Lower leg skin (tissue), 4 donors: Measurements from ENCODE around the gene NPDC1. TPM values are rescaled to one million over a fixed set of nuclear protein-coding genes. Genes with fewer than 3 reads are reported as not detected.

Experiments
- DNase-seq, 2 donors: peaks; one replicate each; pipeline ENCODE4 v3.0.0-alpha.2; 2019; ENCODE audit warnings: low spot score in 2 of 2
- H3K4me3 ChIP-seq: fragments of 200-600 bp; sonication (generic); 2 replicates; pipeline ENCODE4 v1.5.1; 2017; ENCODE audit warnings: mild to moderate bottlenecking, low read depth; ENCODE audit not compliant: poor library complexity, severe bottlenecking
- POLR2A ChIP-seq, 2 donors: fragments of 450-650 bp; IDR thresholded peaks; one replicate each; pipeline ENCODE4 v1.6.1; 2016 to 2017; ENCODE audit warnings: antibody characterized with exemption in 2 of 2, mild to moderate bottlenecking in 1 of 2, moderate library complexity in 1 of 2
- WGBS, 2 donors: methylation state at CpG; one replicate each; pipeline ENCODE4 v1.1.5; 2018; 5-methylcytosine and 5-hydroxymethylcytosine counted together
- intact Hi-C: fragments of 100-400 bp; cut with DNase I; formaldehyde crosslinking; loops from one replicate; pipeline ENCODE4 v1.15.0; 2023; ENCODE audit warnings: low total_unique reads
- total RNA-seq, 4 donors: library from RNA; depleted of rRNA; stranded (reverse); fragments of >200 nt; gene quantifications; one replicate each; pipeline ENCODE4 v1.1.0, GENCODE V29; 2016
- TF ChIP-seq, protein P1 (sequence below), 3 donors: fragments of 450-650 bp; IDR thresholded peaks; one replicate each; pipeline ENCODE4 v1.5.1; 2016; ENCODE audit warnings: antibody characterized with exemption in 3 of 3, mild to moderate bottlenecking in 3 of 3, moderate library complexity in 2 of 3

NPDC1 gene
- total RNA-seq, 4 donors from 2014 or later = 29.1 to 63.9 (median 56.1) TPM

- DNase-seq = no peak
- TF ChIP-seq, protein P1, sequence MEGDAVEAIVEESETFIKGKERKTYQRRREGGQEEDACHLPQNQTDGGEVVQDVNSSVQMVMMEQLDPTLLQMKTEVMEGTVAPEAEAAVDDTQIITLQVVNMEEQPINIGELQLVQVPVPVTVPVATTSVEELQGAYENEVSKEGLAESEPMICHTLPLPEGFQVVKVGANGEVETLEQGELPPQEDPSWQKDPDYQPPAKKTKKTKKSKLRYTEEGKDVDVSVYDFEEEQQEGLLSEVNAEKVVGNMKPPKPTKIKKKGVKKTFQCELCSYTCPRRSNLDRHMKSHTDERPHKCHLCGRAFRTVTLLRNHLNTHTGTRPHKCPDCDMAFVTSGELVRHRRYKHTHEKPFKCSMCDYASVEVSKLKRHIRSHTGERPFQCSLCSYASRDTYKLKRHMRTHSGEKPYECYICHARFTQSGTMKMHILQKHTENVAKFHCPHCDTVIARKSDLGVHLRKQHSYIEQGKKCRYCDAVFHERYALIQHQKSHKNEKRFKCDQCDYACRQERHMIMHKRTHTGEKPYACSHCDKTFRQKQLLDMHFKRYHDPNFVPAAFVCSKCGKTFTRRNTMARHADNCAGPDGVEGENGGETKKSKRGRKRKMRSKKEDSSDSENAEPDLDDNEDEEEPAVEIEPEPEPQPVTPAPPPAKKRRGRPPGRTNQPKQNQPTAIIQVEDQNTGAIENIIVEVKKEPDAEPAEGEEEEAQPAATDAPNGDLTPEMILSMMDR (IDR thresholded peaks at IDR 0.05) = no peak
- TF ChIP-seq POLR2A (IDR thresholded peaks at IDR 0.05) = no peak
- intact Hi-C loops = no loop called here
- 79% methylated on average over 9 of the region's 9 CpGs for WGBS, 2 donors
- H3K4me3 ChIP-seq = no peak overlapping the region
Measured at GRCh38 chr9:137038916-137039315, 7.1 kb downstream of the NPDC1 start.

GRCh38 chr9:137037483-137037882, 8.5 kb downstream of the NPDC1 start:
- 83 to 87% methylated on average over 10 of the region's 10 CpGs for WGBS, 2 donors
- DNase-seq = no peak
- no peak for TF ChIP-seq POLR2A (IDR thresholded peaks at IDR 0.05)
- TF ChIP-seq, protein P1 (IDR thresholded peaks at IDR 0.05) = no peak
- no peak overlapping the region for H3K4me3 ChIP-seq
- intact Hi-C loops = no loop called here

DNA sequence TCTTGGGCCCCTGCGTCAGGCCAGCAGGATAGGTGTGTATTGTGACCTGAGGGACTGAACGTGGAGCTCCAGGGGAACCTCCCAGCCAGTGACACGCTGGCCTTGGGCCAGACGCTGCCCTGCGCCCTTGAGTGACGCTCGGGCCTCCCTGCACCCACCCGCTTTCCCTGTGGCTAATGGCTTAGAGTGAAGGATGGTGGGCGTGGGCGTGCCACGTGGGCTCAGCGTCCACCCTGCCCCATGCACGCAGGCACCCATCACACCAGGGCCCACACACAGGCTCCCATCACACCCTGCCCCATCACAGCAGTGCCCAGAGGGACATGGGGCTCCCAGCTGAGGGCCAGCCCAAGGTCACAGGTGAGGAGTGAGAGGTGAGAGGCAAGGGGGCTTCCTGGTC, 8.9 kb downstream of the NPDC1 start:
- WGBS, 2 donors = 62 to 70% methylated on average over 2 to 12 of the region's 13 CpGs
- TF ChIP-seq POLR2A (IDR thresholded peaks at IDR 0.05) = no peak
- TF ChIP-seq, protein P1 (IDR thresholded peaks at IDR 0.05) = no peak
- intact Hi-C loops = no loop called here
- H3K4me3 ChIP-seq = no peak overlapping the region
- DNase-seq = no peak

DNA sequence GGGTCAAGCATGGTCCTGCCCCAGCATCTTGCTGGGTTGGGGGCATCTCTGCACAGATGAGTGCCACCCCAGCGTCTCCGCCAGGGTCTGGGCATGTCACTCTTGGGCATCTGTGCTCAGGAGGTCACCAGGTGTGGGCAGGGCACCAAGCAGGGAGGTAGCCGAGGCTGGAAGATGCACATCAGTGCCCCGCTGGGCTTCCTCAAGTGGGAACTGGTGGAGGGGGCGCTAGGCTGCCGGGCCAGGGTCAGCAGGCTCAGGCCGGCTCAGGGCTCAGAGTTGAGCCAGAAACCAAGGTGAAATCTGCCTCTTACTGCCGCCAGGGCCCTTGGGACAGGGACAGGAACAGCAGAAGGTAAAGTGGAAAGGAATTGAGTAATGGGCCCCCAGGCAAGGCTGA, 10.0 kb downstream of the NPDC1 start:
- DNase-seq = no peak
- no peak overlapping the region for H3K4me3 ChIP-seq
- 67 to 76% methylated on average over 8 of the region's 8 CpGs for WGBS, 2 donors
- TF ChIP-seq, protein P1 (IDR thresholded peaks at IDR 0.05) = no peak
- TF ChIP-seq POLR2A (IDR thresholded peaks at IDR 0.05) = no peak
- intact Hi-C loops = no loop called here

GRCh38 chr9:137035507-137035834, 10.5 kb downstream of the NPDC1 start:
- WGBS, 2 donors = 14 to 25% methylated on average over 4 to 7 of the region's 9 CpGs
- intact Hi-C loops = no loop called here
- H3K4me3 ChIP-seq = no peak overlapping the region
- DNase-seq = no peak
- no peak for TF ChIP-seq POLR2A (IDR thresholded peaks at IDR 0.05)
- TF ChIP-seq, protein P1 (IDR thresholded peaks at IDR 0.05) = no peak

GRCh38 chr9:137034709-137035506, 11.1 kb downstream of the NPDC1 start:
- TF ChIP-seq POLR2A (IDR thresholded peaks at IDR 0.05) = no peak
- TF ChIP-seq, protein P1 (IDR thresholded peaks at IDR 0.05) = peak in 1 of 3 donors; percentile 79
- WGBS, 2 donors = 11 to 19% methylated on average over 16 to 19 of the region's 24 CpGs
- H3K4me3 ChIP-seq = no peak overlapping the region
- intact Hi-C loops = loop anchor here (5.0 kb wide), 1 partner anchor 253 kb away; no protein-coding TSS in a partner anchor
- DNase-seq = peak; percentile 68 to 96
